SKM-1 treated with dmso at 0.1 percent for 144 hours (cell line): ENCODE data around the gene LDHAL6A.
"Not testable (repeated sequence)": the region's sequence is repeated elsewhere in the genome, so short reads cannot be mapped to it uniquely, and the experiment has no call there.

Experiments
- DNase-seq: peaks from one replicate; lab custom pipeline; 2025; ENCODE audit not compliant: unreplicated experiment; lab: John Stamatoyannopoulos, UW

The LDHAL6A gene

GRCh38 chr11:18455686-18456372, at the start of gene LDHAL6A:
Gene LDHAL6A, plus strand, starts transcription at chr11:18455856. Its CDS starts 825 bp downstream, at chr11:18456681.
- no peak for DNase-seq

- not testable (repeated sequence) for DNase-seq
Observed at GRCh38 chr11:18407400-18407799, 48.3 kb upstream of the LDHAL6A start.

- no peak for DNase-seq
Observed at GRCh38 chr11:18408558-18409291, 46.9 kb upstream of the LDHAL6A start.

- DNase-seq = no peak
Observed at GRCh38 chr11:18416459-18416858, 39.2 kb upstream of the LDHAL6A start.

- DNase-seq = no peak
Observed at GRCh38 chr11:18419040-18419439, 36.6 kb upstream of the LDHAL6A start.

GRCh38 chr11:18420067-18420466, 35.6 kb upstream of the LDHAL6A start:
- DNase-seq = no peak

GRCh38 chr11:18427240-18427639, 28.4 kb upstream of the LDHAL6A start:
- DNase-seq = no peak

GRCh38 chr11:18429332-18429731, 26.3 kb upstream of the LDHAL6A start:
- no peak for DNase-seq

- no peak for DNase-seq
Observed at GRCh38 chr11:18438691-18439090, 17.0 kb upstream of the LDHAL6A start.

- no peak for DNase-seq
Observed at GRCh38 chr11:18449251-18449650, 6.4 kb upstream of the LDHAL6A start.

GRCh38 chr11:18452927-18453326, 2.7 kb upstream of the LDHAL6A start:
- no peak for DNase-seq

- no peak for DNase-seq
Observed at GRCh38 chr11:18457450-18457849, 1.8 kb downstream of the LDHAL6A start.

- DNase-seq = no peak
Observed at GRCh38 chr11:18459634-18460033, 4.0 kb downstream of the LDHAL6A start.

GRCh38 chr11:18461909-18462308, 6.3 kb downstream of the LDHAL6A start:
- no peak for DNase-seq

- DNase-seq = no peak
Observed at GRCh38 chr11:18463439-18463838, 7.8 kb downstream of the LDHAL6A start.

- no peak for DNase-seq
Observed at GRCh38 chr11:18466402-18466801, 10.7 kb downstream of the LDHAL6A start.

- DNase-seq = no peak
Observed at GRCh38 chr11:18468059-18468458, 12.4 kb downstream of the LDHAL6A start.

- no peak for DNase-seq
Observed at GRCh38 chr11:18468961-18469360, 13.3 kb downstream of the LDHAL6A start.

- DNase-seq = no peak
Observed at GRCh38 chr11:18471995-18472394, 16.3 kb downstream of the LDHAL6A start.

- no peak for DNase-seq
Observed at GRCh38 chr11:18472587-18472986, 16.9 kb downstream of the LDHAL6A start.

GRCh38 chr11:18479063-18479462, 23.4 kb downstream of the LDHAL6A start:
- DNase-seq = no peak

GRCh38 chr11:18485913-18486528, 30.4 kb downstream of the LDHAL6A start:
- no peak for DNase-seq
